IPS-11a (cell line): Measurements from ENCODE around the gene C15orf61.

ENCODE experiments used
- H3K4me3 ChIP-seq: one replicate; pipeline ENCODE4 v1.5.1; 2013; ENCODE audit warnings: low read depth, low read length, control low read depth

C15orf61 gene

GRCh38 chr15:67579164-67579563 lies 58.2 kb downstream of the C15orf61 start:
- H3K4me3 ChIP-seq: no peak overlapping the region
